NK-92 (cell line): ENCODE data around the gene TMPRSS11B.
"Not testable (repeated sequence)": the region's sequence is repeated elsewhere in the genome, so short reads cannot be mapped to it uniquely, and the experiment has no call there.

Source experiments
- DNase-seq: peaks from one replicate; lab custom pipeline; 2025; ENCODE audit not compliant: unreplicated experiment; lab: John Stamatoyannopoulos, UW

Gene TMPRSS11B, protein sequence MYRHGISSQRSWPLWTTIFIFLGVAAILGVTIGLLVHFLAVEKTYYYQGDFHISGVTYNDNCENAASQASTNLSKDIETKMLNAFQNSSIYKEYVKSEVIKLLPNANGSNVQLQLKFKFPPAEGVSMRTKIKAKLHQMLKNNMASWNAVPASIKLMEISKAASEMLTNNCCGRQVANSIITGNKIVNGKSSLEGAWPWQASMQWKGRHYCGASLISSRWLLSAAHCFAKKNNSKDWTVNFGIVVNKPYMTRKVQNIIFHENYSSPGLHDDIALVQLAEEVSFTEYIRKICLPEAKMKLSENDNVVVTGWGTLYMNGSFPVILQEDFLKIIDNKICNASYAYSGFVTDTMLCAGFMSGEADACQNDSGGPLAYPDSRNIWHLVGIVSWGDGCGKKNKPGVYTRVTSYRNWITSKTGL

DNA sequence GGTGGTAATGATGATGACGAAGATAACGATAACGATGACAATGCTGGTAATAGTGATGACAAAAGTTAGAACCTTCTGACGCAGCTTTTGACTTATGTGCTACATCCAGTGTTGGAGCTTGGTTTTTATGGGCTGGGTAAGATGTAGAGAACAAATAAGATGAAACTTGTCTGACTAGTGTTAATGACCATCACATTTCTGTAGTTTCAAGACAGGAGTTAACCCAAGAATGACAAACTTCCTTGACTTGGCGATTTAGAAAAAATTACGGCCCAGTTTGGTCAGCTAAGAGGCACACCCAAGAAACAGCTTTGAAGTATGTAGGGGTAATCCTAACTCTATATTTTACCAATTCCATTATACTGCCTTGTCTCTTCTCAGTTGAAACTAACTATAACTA is at the start of gene TMPRSS11B:
Gene TMPRSS11B, minus strand, starts transcription at position 101 of the 400 bp plus-strand sequence. CDS start 136 bp downstream, outside the sequence.
- no peak for DNase-seq

DNA sequence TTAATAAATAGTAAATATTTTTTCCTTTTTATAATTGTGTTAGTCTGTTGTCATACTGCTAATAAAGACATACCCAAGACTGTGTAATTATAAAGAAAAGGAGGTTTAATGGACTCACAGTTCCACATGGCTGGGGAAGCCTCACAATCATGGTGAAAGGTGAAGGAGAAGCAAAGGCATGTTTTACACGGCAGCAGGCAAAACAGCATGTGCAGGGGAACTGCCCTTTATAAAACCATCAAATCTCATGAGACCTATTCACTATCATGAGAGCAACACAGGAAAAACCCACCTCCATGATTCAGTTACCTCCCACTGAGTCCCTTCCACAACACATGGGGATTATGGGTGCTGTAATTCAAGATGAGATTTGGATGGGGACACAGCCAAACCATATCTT is 45.8 kb upstream of the TMPRSS11B start:
- no peak for DNase-seq

DNA sequence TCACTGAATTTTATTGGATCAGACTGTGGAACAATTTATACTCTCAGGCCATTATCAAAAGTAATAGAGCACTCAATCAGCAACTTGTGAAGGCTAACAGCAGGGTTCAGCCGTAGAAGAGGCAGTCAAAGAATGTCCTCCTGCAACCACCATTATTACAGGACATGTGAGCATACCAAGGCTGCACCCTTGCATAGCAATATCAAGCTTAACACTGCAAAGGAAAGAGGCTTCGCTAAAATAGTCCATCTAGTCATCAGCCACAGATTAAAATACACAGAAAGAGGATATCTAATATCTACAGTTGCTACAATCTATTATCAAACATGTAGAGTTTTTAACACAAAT is 42.9 kb upstream of the TMPRSS11B start:
- no peak for DNase-seq

DNA sequence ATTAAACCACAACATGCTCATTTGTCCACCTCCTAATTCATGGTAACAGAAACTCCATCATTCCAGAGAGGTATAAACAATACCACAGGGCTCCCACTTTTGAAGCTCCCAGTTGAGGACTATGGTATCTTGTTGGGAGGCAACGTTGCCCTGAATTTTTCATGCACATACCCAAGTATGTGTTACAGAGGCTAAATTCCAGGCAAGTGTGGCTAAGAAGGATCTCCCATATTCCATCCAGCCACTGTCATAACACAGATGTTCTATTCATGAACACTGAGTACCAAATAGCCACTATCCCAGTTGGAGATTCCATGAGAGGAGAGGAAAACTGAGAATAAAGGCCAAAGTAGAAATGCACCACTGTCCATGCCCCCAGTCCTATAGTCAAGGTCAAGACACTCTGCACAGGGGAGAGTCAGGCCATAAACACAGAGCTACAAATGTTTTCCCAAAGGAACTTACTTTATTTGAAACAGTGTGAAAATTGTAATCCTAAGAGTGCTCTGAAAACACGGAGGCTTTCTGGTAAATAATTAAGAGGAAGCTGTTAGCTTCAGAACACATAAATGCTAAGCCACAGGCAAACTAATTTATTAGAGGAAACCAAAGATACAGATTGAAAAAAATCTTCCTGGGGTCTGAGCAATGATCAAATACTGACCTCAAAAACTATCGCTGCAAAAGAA is 42.4 kb upstream of the TMPRSS11B start:
- no peak for DNase-seq

DNA sequence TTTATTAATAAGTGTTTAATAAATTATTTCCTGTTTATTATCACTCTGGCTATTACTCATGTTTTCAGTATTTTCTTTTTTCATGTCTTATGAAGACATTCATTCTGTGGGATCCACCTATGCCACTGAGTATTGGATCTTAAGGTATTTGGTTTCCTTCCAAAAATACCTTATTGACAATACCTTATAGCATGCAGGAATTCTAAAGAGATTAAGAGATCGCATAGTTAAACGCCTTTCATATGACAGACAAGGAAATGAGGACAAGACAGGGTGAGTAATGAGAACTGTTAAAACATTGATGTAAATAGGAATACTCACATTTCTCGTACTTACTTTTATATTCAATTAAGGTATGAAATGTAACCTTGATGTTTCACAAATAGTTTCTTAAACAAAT is 38.2 kb upstream of the TMPRSS11B start:
- no peak for DNase-seq

DNA sequence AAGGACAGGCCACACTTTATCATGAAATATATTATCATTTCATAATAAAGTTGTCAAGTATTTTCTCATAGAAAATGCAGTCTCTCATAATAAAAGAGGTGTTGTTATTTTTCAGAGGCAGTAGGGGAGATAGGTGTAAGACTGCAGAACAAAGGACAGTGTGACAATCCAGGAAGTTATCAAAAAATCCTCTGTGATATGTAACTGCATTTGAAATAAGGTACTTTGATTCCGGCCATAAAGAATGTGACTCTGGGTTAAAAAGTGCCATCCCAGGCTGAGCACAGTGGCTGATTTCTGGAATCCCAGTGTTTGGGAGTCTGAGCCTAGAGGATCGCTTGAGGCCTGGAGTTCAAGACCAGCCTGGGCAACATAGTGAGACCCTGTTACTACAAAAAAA is 37.6 kb upstream of the TMPRSS11B start:
- DNase-seq: no peak

DNA sequence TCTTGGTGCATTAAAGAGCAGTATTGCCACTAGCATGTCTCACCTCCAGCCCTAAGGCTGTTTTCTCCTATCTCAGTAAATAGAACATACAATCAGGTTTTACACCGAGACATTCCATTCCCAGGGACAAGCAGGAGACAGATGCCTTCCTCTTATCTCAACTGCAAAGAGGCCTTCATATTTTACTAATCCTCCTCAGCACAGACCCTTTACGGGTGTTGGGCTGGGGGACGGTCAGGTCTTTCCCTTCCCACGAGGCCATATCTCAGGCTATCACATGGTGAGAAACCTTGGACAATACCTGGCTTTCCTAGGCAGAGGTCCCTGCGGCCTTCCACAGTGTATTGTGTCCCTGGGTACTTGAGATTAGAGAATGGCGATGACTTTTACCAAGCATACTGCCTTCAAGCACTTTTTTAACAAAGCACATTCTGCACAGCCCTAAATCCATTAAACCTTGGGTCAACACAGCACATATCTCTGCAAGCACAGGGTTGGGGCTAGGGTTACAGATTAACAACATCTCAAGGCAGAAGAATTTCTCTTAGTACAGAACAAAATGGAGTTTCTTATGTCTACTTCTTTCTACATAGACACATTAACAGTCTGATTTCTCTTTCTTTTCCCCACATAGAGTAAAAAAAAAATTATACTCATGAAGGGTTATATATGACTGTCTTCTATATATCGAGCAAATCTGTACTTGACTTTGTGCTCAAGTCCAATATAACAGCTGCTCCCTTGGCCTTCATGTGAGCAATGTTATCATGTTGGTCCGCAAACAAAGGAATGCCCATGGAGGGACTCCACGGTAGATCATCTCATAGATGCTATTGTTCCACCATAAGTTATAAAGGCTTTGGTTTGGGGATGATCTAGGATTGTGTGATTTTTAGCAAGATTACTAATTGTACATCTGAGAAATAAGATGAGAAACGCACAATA is 36.6 kb upstream of the TMPRSS11B start:
- DNase-seq: not testable (repeated sequence)

DNA sequence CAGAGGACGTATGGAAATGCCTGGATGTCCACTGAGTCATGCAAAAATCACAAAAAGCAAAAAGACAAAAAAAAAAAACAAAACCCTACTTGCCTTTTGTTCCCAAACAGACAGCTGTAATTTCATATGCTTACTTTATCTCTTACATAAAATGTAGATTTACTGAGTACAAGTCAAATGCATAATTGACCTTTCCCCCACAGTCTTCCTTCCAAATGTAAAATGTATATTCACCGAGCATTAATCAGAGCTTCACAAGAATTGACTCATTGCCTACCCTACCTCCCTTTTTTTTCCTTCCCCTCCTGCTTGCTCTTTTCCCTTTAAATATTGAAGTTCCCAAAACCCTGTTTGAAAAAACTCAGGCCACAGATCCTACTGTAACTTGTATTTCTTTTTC is 32.5 kb upstream of the TMPRSS11B start:
- DNase-seq: no peak

DNA sequence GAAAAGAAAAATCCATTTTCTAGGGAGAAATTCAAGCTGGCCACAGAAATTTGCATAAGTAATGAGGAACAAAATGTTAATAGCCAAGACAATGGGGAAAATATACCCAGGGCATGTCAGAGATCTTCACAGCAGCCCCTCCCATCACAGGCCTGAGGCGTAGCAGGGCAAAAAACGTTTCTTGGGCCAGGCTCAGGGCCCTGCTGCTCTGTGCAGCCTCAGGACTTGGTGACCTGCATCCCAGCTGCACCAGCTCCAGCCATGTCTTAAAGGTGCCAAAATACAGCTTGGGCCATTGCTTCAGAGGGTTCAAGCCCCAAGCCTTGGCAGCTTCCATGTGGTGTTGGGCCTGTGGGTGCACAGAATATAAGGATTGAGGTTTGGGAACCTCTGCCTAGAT is 32.1 kb upstream of the TMPRSS11B start:
- DNase-seq: no peak

DNA sequence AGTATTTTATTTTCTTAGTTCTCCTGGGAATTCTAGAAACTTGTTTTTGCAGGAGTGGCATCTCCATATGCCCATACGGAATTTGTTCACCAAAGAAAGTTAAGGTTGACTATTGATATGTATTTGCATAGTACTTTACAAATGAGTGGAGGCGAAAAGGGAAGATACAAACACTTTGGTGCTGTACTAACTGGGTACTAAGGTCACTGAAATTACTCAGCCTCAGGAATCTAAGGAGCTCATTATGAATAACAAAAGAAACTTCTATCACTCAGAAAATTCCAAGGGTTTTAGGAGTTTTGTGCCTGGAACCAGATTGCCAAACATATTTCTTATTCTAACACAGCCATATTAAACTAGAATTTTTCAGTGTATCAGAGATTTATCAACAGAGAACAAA is 27.4 kb upstream of the TMPRSS11B start:
- DNase-seq: no peak

DNA sequence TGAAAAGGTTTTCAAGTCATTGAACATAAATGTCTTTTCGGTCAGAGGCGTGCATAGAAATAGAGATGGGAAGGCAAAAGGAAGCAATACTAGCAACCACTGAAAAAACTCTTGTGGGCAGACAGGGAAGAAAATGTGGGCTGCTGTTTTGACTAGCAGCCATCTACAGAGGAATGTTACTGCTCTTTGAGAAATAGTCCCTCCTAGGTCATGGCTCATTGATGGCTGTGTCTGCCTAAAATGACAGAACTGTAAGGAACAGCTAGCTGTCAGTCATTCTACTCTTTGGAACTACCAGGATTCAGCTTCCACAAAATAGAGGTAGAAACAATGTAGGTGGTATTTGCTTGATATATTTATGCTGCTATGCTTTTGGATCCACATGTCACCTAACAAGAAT is 26.9 kb upstream of the TMPRSS11B start:
- DNase-seq: no peak

DNA sequence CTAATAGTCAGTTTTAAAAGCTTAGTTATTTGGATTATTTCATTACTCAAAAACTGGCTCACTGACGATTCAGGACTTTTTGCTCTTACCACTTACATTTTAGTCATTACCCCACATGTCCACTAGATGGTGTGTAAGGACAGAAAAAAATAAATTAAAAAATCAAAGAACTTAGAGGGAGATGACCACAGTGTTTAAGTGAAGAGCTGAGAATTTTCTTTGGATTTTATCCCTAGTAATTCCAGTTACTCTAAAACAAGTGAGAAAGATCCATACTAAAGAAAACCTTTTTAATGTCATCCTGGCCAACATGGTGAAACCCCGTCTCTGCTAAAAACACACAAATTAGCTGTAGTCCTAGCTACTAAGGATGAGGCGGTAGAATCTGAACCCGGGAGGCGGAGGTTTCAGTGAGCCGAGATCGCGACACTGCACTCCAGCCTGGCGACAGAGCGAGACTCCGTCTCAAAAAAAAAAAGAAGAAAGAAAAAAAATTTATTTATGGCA is 26.4 kb upstream of the TMPRSS11B start:
- no peak for DNase-seq

DNA sequence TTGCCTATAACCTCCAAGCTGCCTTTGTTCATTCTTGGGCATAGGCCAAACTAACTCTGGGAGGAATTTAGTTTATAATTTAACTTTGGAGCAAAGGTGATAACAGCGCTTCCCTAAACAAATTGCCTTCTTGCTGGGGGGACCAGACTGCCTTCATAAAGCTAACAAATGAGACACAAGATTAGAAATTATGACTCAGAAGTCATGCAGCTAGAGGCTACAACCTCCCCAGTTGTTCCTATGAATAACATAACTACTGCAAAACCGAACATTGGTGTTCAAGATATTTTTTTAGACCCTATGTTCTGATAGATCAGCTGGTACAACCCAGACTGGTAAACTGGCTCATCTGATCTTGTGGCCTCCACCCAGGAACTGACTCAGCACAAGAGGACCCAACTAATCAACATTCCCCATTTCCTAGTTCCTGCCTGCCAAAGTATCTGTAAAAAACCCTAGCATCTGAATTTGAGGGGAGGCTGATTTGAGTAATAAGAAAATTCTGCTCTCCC is 22.0 kb upstream of the TMPRSS11B start:
- no peak for DNase-seq

DNA sequence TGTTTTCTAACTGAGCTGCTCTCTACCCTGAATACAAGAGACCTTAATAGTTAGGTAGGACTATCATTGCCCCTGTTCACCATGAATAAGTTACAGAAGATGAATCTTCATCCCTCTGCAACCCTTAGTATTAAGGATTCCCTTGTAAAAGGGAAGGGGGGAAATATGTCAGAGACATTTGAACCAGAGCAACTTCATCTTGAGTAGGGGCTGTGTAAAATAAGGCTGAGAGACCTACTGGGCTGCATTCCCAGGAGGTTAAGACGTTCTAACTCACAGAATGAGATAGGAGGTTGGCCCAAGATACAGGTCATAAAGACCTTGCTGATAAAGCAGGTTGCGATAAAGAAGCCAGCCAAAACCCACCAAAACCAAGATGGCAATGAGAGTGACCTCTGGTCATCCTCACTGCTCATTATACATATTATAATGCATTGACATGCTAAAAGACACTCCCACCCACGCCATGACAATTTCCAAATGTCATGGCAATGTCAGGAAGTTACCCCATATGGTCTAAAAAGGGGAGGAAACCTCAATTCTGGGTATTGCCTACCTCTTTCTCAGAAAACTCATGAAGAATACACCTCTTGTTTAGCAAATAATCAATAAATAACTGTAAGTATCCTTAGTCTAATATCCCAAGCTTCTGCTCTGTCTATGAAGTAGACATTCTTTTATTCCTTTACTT is 19.5 kb upstream of the TMPRSS11B start:
- DNase-seq: no peak

DNA sequence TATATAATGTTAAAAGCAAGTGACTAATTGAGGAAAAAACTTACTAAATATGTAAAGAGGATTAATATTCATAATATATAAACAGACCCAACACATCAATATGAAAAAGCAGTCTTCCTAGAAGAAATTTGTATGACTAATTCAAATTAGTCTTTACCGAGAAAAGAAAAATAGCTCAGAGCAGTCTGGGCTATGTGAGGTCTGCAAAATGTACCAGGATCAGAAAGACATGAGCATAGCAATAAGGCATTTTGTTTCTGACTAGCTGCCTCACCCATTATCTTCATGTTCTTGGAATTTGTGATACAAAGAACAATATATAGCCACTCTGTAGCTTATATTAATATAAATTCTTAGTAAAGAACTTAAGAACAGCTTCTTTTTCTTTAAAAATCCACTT is 13.7 kb upstream of the TMPRSS11B start:
- no peak for DNase-seq

DNA sequence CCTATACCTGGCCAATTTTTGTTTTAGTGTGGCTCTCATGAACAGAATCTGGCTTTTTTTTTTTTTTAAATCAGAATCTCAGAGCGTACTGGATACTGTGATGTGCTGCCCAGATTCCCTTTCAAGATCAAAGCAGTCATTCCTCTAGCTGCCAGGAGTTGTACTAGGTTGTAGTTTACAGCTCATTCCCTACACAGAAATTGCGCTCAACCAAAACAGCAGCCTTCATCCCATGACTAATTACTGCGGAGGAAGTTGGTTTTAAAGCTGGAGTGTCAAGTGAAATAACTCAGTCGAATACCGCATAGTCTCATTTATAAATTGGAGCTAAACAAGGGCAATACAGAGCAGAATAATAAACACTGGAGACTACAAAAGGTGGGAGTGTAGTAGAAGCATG is 12.2 kb upstream of the TMPRSS11B start:
- DNase-seq: no peak

DNA sequence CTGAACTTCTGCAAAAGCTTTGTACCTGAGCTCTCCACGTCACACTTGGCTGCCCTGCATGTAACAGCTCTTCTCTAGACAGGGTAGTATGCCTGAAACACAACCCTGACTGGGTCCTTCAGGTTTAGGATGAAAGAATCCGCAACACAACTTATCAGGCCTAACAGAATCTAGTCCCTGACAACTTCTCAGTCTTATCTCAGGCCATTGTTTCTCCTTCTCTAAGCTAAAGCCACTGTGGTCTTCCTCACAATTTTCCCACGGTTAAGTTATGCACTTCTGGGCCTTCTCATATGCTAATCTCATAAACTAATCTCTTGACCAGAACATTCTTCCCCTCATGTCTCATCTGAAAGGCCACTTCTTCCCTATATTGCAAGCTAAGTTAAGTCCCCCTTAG is 10.8 kb upstream of the TMPRSS11B start:
- no peak for DNase-seq

DNA sequence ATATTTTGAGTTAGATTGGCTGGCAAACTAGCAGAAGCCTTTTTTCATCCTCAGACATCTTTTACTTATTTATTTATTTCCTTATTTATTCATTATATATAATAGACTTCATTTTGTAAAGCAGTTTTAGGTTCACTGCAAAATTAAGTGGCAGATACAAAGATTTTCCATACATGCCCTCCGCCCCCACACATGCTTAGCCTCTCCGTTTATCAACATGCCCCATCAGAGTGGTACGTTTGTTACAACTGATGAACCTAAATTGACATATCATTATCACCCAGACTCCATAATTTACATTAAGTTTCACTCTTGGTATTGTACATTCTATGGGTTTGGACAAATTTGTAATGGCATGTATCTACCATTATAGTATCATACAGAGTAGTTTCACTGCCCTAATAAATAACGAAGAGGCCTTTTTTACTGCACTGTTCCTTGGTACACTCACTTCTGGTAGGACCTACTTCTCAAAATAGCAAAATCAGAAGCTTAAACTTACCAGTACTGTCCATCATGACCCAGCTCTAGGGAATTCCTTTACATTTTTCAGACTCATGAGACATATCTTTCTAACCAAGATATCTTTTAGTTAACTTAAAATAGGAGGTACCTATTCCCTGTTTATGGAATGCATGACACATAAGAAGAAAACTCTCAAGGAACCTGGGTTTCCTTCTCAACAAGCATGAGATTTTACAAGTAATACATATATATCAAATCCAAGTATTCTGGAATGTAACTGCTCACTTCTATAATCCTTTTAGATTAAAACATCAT is 4.8 kb upstream of the TMPRSS11B start:
- no peak for DNase-seq

DNA sequence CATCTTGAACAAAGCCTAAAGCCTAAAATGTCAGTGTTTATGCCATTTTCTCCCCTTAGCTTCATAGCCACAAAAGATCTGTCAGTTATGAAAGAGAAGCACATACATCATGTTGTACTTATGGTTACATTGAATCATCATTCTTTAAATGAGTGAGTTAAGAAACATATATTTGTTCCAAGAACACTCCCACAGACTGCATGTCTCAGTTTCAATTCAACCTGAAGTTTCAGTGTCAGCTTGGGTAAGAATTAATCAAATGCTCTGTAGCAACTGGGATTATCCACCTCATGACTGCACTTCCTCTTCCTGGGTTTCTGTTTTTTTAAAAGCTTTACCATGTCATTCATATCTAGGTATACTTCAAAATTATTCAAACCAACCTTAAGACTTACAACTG is 3.9 kb upstream of the TMPRSS11B start:
- no peak for DNase-seq

DNA sequence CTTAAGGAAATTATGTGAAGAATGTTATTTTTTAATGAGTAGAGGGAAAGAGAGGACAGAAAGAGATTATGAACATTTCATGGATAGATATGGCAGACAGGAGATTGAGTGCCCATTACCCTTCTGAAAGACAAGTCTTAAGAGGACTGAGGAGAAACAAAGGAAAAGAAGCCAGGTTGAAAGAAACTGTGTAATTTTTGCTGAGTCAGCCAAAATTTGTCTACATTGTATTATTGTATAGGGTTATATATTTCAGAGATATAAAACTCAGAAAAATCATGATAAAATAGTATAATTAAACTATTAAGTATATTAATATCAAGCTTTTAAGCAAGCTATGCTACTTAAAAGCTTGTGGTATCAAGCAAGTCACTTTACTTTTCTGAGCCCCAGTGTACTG is 4.9 kb downstream of the TMPRSS11B start:
- DNase-seq: no peak
